WI38 (cell line): Measurements from ENCODE around the gene RNF11.
"Not testable (repeated sequence)": the region's sequence is repeated elsewhere in the genome, so short reads cannot be mapped to it uniquely, and the experiment has no call there.

Source experiments
- H3K4me3 ChIP-seq: 2 replicates; pipeline ENCODE4 v1.5.1; 2011; ENCODE audit warnings: low read depth, mild to moderate bottlenecking, control low read depth, low read length
- CTCF ChIP-seq: IDR thresholded peaks from 2 replicates; pipeline ENCODE4 v1.5.1; 2012; ENCODE audit warnings: low read depth, mild to moderate bottlenecking, control low read depth, low read length

Gene RNF11

DNA sequence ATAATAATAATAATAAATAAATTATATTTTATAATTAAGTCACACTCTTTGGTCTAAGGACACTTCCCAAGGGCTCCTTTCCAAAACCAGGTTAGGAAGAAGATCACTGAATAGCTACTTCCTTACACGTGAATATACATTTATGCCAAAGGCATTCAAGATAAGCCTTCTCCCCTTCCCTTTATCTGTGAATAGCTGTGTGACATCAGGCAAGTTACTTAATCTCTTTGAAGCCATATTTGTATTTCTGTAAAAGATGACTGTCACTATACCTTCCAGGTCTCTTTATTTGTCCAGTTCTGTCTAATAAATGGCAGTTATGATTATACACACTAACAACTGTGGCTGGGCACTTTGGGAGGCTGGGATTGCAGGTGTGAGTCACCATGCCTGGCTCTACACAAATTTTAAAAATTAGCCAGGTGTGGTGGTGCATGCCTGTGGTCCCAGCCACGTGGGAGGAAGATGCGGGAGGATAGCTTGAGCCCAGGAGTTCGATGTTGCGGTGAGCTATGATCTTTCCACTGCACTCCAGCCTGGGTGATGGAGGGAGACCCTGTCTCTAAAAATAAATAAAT, 5.5 kb upstream of the RNF11 start:
- no peak overlapping the region for H3K4me3 ChIP-seq
- TF ChIP-seq CTCF: no peak

GRCh38 chr1:51231120-51231519, 5.0 kb upstream of the RNF11 start:
- no peak overlapping the region for H3K4me3 ChIP-seq

GRCh38 chr1:51231896-51232295, 4.2 kb upstream of the RNF11 start:
- H3K4me3 ChIP-seq: no peak overlapping the region
- TF ChIP-seq CTCF: no peak

More at GRCh38 chr1:51231120-51231519, 5.0 kb upstream of the RNF11 start:
- no peak for TF ChIP-seq CTCF

GRCh38 chr1:51234236-51234635, 1.8 kb upstream of the RNF11 start:
- H3K4me3 ChIP-seq: not testable (repeated sequence)

DNA sequence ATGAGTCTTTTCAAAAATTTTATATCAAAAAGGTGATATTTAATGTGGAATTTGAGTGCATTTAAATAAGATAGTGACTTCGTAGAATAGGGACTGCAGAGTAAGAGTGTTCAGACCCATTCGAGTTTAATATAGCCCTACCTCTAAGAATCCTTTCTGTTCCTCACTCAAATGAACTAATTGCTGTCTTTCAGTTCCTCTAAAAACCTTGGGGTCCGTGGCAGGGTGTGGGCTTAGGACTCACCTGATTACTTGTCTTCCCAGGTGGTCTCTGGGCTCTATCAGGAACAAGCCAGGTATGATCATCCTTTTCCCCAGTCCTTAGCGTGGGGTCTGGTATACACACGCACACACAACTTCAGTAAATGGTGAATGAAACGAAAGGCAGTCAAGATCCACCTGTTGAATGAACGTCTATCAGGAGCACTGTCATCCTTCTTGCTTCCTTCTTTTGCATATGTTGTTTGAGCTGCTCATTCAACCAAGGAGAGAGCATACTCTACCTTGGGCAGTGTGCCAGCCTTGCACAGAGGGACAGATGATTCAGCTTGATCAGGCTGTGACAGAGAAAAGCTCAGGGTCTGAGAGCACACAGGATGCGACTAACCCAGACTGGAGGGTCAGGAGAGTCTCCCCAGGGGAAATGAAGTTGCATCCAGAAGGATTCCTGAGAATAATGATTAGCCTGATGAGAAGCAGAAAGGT, 1.2 kb upstream of the RNF11 start:
- no peak overlapping the region for H3K4me3 ChIP-seq
- TF ChIP-seq CTCF: no peak

GRCh38 chr1:51236531-51237350, 668 bp downstream of the RNF11 start:
- TF ChIP-seq CTCF: no peak
- peak overlapping the region; percentile 96 for H3K4me3 ChIP-seq

GRCh38 chr1:51237351-51238033, 1.4 kb downstream of the RNF11 start:
- peak overlapping the region; percentile 96 for H3K4me3 ChIP-seq
- TF ChIP-seq CTCF: no peak
